ENCODE measurements around the gene ACSS2.
A peak's percentile ranks its signal among the peaks of the same experiment; 100 is the strongest.
"Not testable (repeated sequence)": the region's sequence is repeated elsewhere in the genome, so short reads cannot be mapped to it uniquely, and the experiment has no call there.

The ACSS2 gene

DNA sequence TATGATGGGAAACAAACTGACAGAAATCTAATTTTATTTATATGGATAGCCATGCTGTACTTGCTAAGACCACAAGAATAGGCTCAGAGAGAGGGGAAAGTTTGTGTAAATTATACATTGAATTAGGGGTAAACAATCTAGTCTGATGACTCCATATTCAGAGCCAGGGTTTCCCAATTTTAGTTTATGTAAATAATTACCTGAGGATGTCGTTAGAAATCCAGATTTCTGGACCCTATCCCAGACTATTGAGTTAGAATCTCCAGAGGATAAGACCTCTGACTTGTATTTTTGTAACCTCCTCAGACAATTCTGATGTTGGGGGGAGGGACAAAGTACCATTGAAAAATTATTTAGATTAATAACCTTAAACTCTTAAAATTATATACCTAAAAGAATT lies 18.3 kb downstream of the ACSS2 start:
- no peak overlapping the region for H3K4me3 ChIP-seq (ENCODE audit: low read length)
- TF ChIP-seq, protein P1, sequence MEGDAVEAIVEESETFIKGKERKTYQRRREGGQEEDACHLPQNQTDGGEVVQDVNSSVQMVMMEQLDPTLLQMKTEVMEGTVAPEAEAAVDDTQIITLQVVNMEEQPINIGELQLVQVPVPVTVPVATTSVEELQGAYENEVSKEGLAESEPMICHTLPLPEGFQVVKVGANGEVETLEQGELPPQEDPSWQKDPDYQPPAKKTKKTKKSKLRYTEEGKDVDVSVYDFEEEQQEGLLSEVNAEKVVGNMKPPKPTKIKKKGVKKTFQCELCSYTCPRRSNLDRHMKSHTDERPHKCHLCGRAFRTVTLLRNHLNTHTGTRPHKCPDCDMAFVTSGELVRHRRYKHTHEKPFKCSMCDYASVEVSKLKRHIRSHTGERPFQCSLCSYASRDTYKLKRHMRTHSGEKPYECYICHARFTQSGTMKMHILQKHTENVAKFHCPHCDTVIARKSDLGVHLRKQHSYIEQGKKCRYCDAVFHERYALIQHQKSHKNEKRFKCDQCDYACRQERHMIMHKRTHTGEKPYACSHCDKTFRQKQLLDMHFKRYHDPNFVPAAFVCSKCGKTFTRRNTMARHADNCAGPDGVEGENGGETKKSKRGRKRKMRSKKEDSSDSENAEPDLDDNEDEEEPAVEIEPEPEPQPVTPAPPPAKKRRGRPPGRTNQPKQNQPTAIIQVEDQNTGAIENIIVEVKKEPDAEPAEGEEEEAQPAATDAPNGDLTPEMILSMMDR (conservative IDR thresholded peaks at IDR 0.05; ENCODE audit: low read length) = no peak
- no peak for DNase-seq (ENCODE audit: low read depth)

DNA sequence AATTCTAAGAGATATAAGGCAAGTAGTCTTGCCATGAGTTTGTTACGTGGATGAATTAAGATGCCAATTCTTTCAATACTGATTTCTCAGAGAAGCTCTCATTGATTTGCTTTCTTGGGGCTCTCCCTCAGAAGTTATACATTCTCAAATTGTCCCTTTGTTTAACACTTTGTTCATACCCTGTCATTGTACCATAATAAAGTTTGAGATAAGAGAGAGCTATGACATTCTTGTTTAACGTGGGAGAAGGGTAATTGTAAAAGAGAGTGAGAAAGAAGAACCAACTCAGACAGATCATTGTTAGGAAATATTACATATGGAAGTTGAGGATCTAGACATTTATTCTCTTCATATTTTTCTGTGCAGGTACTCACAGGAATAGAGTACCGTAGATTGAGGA lies 19.1 kb downstream of the ACSS2 start:
- no peak overlapping the region for H3K4me3 ChIP-seq (ENCODE audit: low read length)
- TF ChIP-seq, protein P1 (conservative IDR thresholded peaks at IDR 0.05; ENCODE audit: low read length) = no peak
- DNase-seq (ENCODE audit: low read depth) = no peak

DNA sequence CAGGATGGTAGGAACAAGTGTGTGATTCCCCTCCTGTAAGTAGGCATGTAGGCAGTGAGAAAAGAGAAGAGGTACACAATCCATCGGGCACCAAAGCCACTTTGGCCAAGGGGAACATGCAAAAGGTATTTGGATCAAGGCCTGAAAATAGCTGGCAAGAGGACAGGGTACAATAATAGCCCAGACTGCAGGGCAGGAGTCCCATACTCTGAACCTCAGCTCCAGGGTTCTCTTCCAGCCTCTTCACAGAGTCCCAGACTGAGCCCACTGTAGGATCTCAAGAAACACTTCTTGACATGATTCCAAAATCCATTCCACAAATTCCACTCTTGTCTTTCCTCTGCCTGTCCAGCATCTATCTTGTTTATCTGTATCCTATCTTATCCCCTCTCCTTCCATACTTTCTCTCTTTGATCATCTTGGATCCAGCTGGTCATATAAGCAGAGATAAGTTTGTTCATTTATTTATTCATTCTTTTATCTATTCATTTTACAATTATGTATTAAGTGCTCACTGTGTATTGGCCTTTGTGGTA lies 19.7 kb downstream of the ACSS2 start:
- H3K4me3 ChIP-seq (ENCODE audit: low read length) = no peak overlapping the region
- TF ChIP-seq, protein P1 (conservative IDR thresholded peaks at IDR 0.05; ENCODE audit: low read length) = no peak
- peak; percentile 26 for DNase-seq (ENCODE audit: low read depth)

DNA sequence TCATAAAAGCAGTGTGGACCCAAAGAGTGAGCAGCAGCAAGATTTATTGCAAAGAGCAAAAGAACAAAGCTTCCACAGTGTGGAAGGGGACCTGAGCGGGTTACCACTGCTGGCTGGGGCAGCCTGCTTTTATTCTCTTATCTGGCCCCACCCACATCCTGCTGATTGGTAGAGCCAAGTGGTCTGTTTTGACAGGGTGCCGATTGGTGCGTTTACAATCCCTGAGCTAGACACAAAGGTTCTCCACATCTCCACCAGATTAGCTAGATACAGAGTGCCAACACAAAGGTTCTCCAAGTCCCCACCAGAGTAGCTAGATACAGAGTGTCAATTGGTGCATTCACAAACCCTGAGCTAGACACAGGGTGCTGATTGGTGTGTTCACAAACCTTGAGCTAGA lies 21.7 kb downstream of the ACSS2 start:
- DNase-seq (ENCODE audit: low read depth); H3K4me3 ChIP-seq (ENCODE audit: low read length): not testable (repeated sequence)

DNA sequence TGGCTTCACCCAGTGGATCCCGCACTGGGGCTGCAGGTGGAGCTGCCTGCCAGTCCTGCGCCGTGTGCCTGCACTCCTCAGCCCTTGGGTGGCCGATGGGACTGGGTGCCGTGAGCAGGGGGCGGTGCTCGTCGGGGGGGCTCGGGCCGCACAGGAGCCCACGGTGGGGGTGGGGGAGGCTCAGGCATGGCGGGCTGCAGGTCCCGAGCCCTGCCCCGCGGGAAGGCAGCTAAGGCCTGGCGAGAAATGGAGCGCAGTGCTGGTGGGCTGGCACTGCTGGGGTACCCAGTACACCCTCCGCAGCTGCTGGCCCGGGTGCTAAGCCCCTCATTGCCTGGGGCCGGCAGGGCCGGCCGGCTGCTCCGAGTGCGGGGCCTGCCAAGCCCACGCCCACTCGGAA lies 22.3 kb downstream of the ACSS2 start:
- not testable (repeated sequence) for DNase-seq (ENCODE audit: low read depth); H3K4me3 ChIP-seq (ENCODE audit: low read length)

DNA sequence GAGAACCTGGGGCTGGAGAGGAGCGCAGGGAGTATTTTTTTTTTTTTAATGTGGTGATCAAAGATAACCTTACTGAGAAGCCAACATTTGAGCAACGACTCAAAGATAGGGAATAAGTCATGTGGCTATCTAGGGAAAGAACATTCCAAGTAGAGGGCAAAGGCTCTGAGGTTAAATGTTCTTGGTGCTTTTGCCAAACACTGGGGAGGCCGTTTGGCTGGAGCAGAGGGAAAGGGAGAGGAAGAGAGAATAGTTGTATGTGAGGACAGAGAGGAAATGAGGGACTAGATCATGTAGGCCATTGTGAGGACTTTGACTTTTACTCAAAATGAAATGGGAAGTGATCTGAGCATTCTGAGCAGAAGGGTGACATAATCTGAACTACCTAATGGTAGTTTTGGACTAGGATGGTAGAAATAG lies 27.8 kb downstream of the ACSS2 start:
- H3K4me3 ChIP-seq (ENCODE audit: low read length) = no peak overlapping the region
- TF ChIP-seq, protein P1 (conservative IDR thresholded peaks at IDR 0.05; ENCODE audit: low read length) = no peak
- DNase-seq (ENCODE audit: low read depth) = no peak

DNA sequence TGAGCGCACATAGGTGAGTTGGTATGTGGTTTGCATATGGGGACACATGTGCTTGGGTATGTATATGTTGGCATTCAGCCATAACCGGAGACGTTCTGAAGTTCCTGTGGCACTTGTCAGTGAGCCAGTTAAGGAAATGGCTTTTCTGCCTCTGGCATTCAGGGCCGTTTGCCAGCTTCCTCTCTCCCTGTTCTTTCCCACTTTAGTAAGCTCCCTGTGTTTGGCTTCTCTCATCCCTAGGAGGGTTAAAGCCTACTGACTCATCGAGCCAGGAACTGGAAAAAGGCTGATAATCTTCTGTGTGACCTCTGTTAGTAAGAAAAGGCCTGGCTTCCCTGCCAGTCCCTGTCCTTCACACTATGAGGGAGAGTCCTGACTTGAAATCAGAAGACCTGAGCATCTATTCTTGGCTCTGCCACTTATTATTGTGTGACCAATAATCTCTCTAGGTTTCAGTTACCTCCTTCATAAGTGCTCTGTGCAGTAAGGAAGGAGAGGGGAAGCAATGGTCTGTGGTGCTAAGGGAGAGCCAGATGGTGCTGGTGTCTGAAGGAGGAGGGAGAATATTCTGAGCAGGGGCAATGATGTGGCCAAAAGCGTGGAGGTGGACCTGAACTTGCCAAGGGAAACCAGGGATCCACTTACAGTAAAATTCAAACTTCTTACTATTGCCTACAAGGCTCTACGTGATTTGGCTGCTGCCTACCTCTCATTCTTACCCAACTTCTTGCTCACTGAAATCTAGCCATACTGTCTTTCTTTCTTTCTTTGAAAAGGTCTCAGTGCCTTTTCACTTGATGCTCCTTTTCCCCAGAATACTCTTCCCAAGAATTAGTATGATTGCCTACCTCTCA lies 31.4 kb downstream of the ACSS2 start:
- DNase-seq (ENCODE audit: low read depth) = peak; percentile 86
- TF ChIP-seq, protein P1 (conservative IDR thresholded peaks at IDR 0.05; ENCODE audit: low read length) = no peak
- H3K4me3 ChIP-seq (ENCODE audit: low read length) = no peak overlapping the region

DNA sequence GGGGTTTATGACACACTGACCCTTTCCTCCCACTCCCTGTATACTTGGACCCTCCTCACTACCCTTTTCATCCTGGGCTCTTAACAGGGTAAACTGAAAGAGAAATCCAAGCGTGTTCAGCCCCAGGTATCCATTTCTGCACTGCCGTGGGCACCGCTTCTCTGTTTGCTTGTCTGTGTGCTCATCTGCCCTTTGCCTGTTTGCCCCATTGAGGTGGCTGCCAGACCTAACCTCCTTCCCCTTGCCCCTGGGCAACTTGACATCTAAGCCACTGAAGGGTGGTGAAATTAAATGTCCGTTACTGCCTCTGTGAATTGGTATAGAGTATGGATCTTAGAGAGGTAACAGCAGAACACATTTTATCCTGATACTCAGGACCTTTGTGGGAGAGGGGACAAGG lies 38.7 kb downstream of the ACSS2 start:
- TF ChIP-seq, protein P1 (conservative IDR thresholded peaks at IDR 0.05; ENCODE audit: low read length) = no peak

More for the DNA sequence above, 38.7 kb downstream of the ACSS2 start:
- DNase-seq (ENCODE audit: low read depth) = no peak
- no peak overlapping the region for H3K4me3 ChIP-seq (ENCODE audit: low read length)

All from AG10803 (cell line).